HG02970 (cell line): ENCODE data around the gene PDLIM5.

ENCODE experiments used
- ATAC-seq: cut with Tn5 transposase; IDR thresholded peaks from one replicate; pipeline ENCODE4 v1.9.1; 2021; ENCODE audit warnings: mild to moderate bottlenecking, moderate library complexity, moderate number of reproducible peaks; ENCODE audit not compliant: unreplicated experiment, low FRiP score

PDLIM5 gene

DNA sequence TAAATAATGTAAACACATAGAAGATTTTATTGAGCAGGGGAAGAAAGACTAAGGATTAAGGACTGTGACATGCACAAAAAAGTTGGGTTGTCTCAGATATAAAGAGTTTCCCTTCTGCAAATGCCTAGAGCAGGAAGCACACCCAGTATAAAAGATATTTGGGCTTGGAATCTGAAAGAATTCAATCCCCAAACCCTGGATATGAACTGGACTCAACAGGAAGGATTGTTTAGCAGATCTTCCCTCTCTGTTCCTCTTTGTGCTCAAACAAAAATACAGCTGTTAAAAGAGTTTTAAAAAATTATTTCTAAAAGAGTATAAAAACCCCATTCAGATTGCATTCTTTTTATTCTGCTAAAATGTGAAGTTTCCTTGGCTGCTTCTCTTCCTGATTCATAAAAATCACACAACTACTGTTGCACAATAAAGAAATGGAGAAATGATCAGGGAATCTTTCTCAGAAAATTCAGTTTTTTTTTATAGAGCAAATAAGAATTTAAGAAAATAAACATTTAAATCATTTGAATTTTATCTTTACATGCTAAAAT is 71.4 kb downstream of the PDLIM5 start:
- no peak for ATAC-seq

DNA sequence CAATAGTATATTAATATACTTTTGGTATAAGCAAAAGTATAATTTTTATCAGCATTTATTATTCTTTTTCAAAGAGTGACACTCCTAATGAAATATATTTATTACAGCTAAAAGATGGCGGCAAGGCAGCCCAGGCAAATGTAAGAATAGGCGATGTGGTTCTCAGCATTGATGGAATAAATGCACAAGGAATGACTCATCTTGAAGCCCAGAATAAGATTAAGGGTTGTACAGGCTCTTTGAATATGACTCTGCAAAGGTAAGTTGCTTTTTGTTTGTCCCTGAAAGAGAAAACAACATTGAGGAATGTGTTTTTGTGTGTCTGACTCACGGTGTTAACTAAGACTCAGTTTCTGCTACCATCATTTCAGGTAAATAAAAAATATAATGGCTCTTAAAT is 71.9 kb downstream of the PDLIM5 start:
- ATAC-seq: no peak

DNA sequence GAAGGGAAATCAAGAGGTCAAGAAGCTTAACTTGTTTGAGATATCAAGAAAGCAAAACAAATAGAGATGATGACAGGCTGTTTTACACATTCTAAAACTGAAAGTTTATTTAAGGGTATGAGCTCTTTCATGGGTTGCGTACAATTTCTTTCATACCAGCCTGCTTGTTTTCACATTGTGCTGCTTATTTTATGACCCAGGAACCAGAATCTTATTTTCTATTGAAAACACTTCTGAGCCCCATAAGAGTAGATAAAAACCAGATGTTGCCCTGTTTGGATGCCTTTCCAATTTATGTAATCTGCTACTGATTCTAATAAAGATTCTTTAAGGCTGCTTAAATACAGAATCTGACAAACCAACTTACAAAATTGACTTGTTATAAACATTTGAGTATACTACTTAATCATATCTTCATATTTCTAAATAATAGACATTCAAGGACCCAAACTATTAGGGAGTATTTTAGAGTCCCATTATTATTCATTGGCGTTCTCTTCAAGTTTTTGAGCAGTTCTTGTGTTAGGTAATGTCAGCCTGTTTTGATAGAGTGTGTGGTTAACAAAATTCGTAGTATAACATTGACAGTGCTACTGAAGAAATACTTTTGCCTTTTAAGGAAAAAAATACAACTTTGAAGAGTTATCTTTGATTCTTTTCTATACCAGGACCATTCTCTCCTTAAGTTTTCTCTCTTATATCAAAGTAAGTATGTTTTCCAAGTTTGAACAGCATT is 74.4 kb downstream of the PDLIM5 start:
- ATAC-seq: no peak

DNA sequence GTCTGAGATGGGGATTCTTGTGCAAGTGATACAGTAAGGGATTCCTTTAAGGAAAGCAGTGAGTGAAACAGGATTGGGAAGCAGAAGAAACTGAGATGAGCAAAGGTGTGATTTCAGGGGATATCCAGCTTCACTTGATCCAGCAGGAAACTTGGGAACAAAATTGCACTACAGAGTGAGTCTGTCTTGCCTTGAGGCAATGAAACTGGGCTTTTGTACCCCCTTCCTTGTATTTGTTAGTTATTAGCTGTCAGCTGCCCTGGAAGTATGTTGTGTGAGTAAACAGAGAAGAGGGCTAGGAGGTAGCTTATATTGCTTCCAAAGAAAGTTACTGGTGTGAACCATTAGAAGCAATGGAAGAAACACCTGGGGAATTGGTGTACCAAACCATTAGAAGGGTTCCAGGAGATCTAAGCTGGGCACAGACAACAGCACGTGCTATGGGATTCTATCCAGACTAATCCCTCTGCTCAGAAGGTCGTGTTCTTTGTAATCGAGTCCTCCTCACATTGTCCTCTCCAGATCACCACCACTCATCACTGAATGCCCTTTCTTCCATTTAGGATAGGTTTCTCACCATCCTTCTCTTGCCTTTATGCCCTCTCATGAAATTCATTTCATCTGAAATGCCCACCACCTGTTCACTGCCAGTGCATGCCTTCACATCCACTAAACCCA is 76.0 kb downstream of the PDLIM5 start:
- no peak for ATAC-seq

DNA sequence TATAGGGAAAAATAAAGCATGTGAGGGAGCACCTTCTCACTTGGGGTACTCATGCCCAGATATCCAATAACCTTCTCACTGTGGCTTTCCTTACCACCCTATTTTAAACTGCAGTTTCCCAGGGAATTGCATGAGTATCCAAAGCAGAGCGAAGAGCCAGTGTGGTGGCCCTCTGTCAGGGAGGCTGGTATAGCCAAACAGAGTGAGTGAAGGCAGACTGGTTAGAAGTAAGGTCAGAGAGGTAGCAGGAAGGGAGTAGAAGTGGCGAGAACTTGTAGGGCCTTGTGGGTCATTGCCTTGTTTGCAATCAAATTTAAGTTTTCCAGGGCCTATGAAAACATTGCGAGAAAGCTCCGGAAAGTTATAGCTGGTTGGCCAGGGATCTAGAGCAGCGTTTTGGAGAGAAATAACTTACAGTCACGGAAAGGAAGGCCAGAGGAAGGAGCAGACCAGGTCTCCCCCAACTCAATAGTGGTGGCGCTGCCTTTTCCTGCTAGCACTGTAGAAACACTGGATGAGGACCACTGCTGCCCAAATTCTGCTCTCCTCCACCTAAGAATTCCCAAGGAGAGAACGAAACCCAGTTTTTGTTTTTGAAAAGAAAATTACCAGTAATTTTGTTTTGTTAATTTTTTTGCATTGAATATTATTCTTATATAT is 77.2 kb downstream of the PDLIM5 start:
- no peak for ATAC-seq

DNA sequence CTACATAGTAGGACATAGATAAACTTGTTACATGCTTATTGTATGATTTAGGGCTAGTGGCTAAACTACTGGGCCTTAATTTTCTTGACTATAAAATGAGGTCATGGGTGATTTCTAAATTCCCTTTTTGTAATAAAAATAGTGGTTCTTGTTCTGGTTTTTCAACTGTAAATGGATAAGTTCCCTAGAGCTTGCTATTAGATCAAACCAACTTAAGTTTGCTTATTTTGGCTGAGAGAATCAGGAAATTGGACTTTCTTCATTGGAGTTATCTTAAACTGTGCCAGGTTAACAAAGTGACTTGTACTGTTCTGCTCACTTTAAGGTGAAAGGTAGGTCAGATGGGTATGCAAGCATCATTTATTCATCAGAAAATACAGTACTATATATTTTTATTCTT is 78.3 kb downstream of the PDLIM5 start:
- no peak for ATAC-seq

DNA sequence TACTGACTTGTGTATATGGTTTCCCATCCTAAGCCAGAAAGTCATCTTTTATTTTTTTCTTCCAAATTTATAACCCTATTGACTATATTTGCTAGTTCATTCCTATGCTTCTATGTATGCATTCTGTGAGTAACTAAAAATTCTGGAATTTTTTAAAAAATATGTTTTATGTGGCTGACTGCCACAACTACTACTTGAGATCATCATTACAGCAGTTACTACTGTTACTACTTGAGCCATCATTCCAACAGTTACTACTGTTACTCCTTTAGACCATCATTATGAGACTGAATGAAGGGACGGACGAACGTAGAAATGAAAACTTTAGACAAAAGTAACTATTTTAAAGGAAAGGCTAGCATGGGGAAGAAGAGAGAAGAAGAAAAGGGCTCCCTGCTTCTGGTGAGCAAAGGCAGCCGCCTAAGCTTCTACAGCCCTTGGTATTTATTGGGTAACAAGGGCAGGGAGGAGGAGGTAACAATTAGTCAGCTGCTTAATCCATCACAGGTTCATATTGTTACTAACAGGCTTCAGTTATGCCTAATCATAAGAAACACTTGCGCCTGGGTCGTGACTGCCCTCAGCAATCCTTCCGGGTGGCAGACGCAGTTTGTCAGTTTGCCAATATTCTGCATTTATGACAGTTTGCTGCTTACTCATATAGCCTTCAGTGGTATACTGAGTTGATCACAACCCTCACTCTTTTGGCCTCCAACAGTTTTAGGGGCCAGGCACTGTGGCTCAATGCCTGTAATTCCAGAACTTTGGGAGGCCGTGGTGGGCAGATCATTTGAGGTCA is 80.4 kb downstream of the PDLIM5 start:
- no peak for ATAC-seq

DNA sequence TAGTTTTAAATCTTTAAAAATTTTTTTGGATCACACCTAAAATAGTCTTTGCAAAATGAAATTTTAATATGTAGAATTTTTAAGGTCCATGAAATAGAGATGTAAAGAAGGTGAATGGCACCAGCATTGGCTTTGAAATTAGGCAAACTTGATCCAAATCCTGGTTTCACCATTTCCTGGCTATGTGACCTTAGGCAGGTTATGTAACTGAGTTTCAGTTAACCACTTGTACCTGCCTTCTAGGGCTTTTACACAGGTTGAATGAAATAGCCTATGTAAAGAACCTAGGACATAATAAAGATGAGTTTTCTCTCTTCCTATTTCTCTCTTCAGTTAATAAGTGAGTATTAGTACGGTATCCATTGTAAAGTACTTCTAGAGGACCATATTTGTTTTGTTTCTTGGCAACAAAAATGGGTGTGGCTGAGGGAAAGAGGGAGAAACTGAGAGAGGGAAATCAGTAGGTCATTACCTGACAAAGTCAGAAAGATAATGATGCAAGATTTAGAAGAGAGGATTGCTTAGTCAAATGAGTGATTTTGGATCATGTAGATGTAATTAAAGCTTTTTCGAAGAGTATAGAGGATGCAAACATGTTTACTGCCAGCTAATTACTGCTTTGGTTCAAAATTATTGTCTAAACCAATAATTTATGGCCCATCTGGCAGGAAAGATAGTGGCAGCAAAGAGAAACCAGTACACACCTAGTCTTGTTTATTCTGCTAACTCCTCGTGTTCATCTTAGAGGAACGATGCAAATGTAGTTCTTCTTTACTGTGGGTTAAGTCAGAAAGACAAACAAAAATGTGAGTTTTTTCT is 81.9 kb downstream of the PDLIM5 start:
- no peak for ATAC-seq

DNA sequence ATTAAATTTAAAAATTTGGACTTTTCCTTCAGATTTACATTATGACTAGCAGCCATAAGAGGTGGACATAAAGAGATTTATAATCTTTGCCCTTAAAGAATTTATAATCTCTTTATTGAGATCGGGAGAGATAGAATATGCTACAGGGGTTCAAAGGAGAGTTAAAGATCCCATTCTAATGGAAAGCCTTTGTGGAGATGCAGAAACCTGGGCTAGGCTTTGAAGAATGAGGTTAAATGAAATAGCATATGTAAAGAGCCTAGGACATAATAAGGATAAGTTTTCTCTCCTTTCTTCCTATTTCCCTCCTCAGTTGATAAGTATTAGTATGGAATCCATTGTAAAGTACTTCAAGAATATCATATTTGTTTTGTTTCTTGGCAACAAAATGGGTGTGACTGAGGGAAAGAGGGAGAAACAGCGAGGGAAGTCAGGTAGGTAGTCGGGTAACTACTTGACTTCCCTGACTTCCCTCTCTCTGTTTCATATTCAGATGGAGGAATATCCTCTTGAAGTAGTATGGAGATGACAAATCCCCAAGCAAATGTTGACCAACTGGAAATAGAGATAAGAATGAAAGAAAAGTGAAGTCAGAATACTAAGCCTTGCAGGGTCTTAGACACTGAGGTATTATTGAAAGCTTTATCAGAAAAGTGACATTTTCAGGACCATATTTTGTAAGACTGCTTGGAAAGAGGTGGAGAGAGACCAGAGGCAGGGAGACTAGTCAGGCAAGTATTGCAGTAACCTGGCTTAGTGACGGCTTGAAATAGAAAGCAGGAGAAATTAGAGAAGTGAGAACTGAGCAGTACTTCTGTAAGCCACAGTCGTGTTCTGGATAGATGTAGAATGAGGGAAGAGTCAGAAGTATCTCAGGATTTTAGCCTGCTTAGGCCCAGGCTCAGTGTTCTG is 82.9 kb downstream of the PDLIM5 start:
- ATAC-seq: peak; percentile 85

DNA sequence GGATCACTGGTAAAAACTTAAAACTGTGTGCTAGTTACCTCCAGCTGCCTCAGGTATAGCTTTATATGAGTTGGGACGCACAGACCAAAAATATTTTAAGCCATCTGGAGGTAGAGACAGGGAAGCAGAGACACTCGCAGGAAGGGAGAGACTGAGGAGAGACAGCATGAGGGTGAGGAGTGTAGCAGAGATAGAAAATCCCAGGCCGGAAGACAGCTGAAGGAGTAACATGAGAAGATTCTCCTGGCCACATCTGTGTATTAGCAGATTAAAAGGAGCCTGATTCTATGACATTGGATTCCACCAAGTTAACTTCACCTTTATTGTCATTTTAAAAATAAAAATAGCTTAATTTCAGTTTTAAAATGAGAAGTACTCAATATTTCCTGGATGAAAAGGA is 84.3 kb downstream of the PDLIM5 start:
- no peak for ATAC-seq

DNA sequence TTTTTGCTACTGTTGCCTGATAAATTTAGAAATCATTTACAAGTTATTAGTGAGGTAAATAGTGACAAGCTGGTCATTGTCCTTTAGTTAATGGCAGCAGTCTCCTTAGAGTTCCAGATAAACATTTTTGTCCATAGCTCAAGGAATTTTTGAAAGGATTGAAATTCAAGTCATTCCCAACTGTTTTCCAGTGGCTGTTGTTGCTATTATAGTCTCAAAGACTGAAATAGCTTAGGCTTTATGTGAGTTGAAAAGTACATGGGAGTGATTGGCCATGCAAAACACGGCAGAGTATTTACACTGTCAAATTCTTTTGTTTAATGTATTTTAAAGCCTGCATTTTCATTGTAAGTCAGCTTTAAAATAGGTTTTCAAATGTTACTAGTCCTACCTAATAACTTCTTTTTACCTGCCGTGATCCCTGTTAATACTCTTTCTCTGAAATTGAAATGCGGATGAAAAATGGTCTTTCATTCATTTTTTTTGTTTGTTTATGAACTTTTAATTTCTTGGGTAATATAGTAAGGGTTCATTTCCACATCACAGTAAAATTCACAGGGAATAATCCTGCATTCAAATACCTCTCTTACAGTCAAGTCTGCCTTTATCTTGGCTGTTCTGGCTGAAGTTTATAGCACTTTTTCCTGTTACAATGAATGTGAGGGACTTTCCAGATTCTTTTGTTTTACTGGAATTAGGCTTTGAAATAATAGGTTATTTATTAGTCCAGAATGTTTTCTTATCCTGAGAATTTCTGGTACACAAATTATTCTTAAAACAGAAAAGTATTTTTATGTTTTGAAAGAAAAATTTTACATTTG is 85.1 kb downstream of the PDLIM5 start:
- ATAC-seq: no peak

DNA sequence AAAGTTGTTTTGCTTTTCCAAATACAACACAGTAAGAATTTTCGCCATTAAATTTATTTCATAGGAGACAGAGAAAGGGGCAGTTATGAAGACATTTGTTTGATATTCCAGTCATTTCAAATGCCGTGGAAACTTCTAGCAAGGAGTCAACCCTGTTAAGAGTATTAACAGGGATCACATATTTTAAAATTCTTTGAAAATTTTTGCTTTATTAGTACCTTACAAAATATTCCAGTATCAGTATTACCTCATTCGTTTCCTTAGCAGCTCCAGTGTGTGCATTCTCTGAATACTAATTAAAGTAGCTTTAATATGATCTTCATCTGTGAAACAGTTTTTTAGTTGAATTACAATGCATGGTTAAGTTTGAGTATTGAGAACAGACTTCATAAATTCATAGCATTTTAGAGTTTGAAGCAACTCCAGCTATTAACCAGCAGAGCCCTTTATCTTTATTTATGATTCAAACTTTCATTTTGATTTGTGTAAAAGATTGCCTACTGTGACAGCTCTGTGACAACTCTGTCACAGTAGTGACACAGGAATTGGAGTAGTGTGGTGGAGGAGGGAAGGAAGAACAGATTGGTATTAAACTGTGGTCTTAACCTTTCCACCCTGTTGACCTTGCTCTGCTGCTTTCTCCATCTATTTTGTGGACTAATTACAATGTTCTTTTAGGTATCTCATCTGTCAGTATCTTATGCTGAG is 86.3 kb downstream of the PDLIM5 start:
- no peak for ATAC-seq

DNA sequence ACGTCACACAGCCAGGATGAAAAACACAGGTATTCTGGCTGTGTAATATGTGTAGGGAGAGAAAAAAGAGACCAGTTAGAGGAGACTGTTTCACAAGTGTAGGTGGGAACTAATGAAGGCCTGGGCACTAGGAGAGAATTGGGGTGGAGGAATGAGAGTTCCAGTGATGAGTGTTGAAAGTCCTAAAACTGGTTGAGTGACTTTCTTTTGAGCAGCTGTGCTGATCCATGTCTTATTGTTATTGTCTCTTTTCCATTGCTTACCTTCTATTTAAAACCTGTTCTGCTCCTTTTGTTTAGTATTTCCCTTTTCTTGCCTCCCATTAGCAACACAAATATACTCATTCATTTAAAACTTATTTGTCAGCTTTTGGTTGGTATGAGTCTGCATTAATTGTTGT is 88.7 kb downstream of the PDLIM5 start:
- ATAC-seq: no peak

DNA sequence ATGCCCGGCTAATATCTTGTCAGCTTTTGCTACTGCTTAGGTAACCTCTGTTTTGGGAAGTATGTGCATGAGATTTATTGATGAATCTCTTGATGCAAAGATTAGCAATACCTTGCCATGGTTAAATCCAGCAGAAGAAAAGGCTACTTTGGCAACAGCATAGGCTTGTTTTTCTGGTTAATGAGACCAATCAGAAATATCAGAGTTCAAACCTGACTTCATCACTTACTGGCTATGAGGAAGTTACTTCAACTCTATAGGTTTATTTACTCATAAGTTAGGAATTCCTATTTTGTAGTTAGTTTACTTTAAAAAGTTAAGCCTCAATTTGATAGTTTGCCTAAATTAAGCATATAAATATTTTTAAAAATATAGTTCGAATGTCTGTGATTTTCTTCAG is 93.1 kb downstream of the PDLIM5 start:
- no peak for ATAC-seq

DNA sequence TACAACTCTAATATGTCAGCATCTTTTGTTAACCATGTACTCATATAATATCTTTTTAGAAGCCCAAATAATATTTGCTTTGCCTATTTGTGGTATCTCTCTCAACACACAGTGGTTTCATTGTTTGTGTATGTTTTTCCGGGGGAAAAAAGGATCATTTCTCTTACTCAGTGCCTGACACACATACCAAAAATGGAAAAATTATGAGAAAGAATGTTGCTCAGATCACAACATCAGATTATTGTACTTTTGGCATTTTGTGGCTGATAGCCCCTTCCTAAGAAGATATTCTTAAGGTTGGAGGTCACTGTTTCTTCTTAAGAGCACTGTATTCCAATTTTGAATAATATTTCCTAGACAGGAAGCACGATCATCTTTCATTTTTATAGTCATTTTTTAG is 93.6 kb downstream of the PDLIM5 start:
- no peak for ATAC-seq

DNA sequence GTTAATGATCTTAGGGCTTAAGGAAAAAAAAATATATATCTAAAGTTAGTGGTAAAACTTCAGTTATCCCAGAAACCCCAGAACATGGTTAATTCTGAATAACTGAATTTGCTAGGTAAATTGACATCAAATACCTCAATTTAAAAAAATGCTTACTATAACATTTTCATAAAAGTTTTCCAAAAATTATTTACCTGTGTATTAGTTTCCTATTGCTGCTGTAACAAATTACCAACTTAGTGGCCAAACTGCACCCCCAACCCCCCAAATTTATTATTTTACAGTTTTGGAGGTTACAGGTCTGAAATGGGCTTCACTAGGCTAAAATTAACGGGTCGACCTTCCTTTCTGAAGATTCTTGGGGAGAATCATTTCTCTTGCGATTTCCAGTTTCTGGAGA is 95.2 kb downstream of the PDLIM5 start:
- no peak for ATAC-seq

DNA sequence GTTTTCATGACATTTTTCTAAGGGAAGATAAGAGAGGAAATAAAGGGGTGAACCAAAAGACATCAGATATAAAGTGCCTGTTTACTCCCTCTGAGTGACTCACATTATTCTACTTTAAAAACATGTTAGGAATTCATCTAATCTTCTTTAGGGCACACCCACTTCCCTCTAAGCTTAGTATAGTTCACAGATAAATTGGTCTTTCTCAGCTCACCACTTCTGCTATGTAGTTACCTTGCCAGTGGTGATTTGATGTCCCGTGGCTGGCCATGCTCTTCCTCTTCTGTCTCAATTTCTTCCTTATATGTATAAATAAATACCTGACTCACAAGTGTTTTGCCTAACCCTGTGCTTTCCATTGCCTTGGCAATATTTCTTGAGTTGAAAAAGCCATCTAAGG is 96.8 kb downstream of the PDLIM5 start:
- no peak for ATAC-seq
